Adrenal gland (tissue), 12 donors: ENCODE measurements around the gene MAP4K1. TPM values are rescaled to one million over a fixed set of nuclear protein-coding genes. Genes with fewer than 3 reads are reported as not detected.
A peak's percentile ranks its signal among the peaks of the same experiment; 100 is the strongest.

ENCODE experiments used
- DNase-seq, 7 donors: peaks; one replicate each; pipeline ENCODE4 v3.0.0-alpha.2; 2019 to 2020
- H3K27ac ChIP-seq, 5 donors: fragments of 200-600 bp; sonication (generic) in 4 of 5; 1 replicate in 3 of 5; 2 replicates in 2 of 5; pipeline versions ENCODE4 v1.5.1 to v1.8.0; 2016 to 2020; ENCODE audit warnings: mild to moderate bottlenecking in 1 of 5
- H3K27me3 ChIP-seq: fragments of 200-600 bp; 2 replicates; pipeline ENCODE4 v1.8.0; 2021
- H3K36me3 ChIP-seq, 2 donors: fragments of 200-600 bp; replicated peaks in 1 of 2; 1 replicate in 1 of 2; 2 replicates in 1 of 2; pipeline versions ENCODE4 v1.5.1 to v1.8.0; 2018 to 2022
- H3K4me1 ChIP-seq, 2 donors: fragments of 200-600 bp; replicated peaks in 1 of 2; 1 replicate in 1 of 2; 2 replicates in 1 of 2; pipeline versions ENCODE4 v1.5.1 to v1.8.0; 2018 to 2021
- H3K4me3 ChIP-seq, 4 donors: fragments of 200-600 bp; sonication (generic) in 3 of 4; one replicate each; pipeline ENCODE4 v1.5.1; 2016 to 2018
- H3K9me3 ChIP-seq, 3 donors: fragments of 200-600 bp; sonication (generic) in 1 of 3; replicated peaks in 1 of 3; 1 replicate in 2 of 3; 2 replicates in 1 of 3; pipeline versions ENCODE4 v1.5.1 to v1.8.0; 2016 to 2021
- CTCF ChIP-seq, 6 experiments: fragments of 450-650 bp in 4 of 6; fragments of 200-600 bp in 2 of 6; sonication (generic) in 1 of 6; IDR thresholded peaks; 1 replicate in 5 of 6; 2 replicates in 1 of 6; pipeline versions ENCODE4 v1.5.1 to v1.8.0; 2016 to 2021; ENCODE audit warnings: antibody characterized with exemption in 6 of 6, mild to moderate bottlenecking in 2 of 6, moderate library complexity in 1 of 6
- POLR2A ChIP-seq, 2 donors: fragments of 450-650 bp; IDR thresholded peaks; one replicate each; pipeline ENCODE4 v1.6.1; 2017; ENCODE audit warnings: antibody characterized with exemption in 2 of 2, mild to moderate bottlenecking in 2 of 2, moderate library complexity in 1 of 2
- WGBS, 4 donors: extraction: QIAGEN DNeasy Blood & Tissue Kit in 2 of 4; methylation state at CpG; one replicate each; pipeline versions ENCODE4 v1.1.5 to v1.1.7; 2013 to 2017; 5-methylcytosine and 5-hydroxymethylcytosine counted together
- intact Hi-C, 2 donors: fragments of 100-400 bp; cut with DNase I; formaldehyde crosslinking; loops; one replicate each; pipeline versions ENCODE4 v1.14.1 to v1.15.0; 2022 to 2023
- polyA plus RNA-seq, 3 donors: library from polyadenylated mRNA; stranded (reverse); fragments of 200-250 nt in 2 of 3; fragments of 350-450 nt in 1 of 3; fragmentation: Illumina TruSeq in 1 of 3; extraction: RNeasy Lipid Tissue Mini Kit (QIAGEN cat#74804) in 1 of 3; gene quantifications; one replicate each; pipeline ENCODE4 v1.2.3, GENCODE V29; 2013 to 2014
- total RNA-seq, 9 donors: library from RNA; depleted of rRNA in 4 of 9; stranded (reverse); fragments of >200 nt in 4 of 9; fragments of 120-200 nt in 1 of 9; fragmentation: NEBNext Ultra II Directional in 1 of 9; extraction: Animal tissue kit (Norgen Biotek cat#: 25700) in 1 of 9; gene quantifications; one replicate each; pipeline versions ENCODE4 v1.1.0 to v1.2.4, GENCODE V29; 2013 to 2023
- donor health status: healthy with polysubstance abuse.
- donor health status: Bipolar disorder and iron deficiency.
- donor health status: DM: yes; HTN: yes; CAD: no.
- donor health status: DM: no; HTN: no; CAD: no.
- donor health status: DM: no; HTN: no; CAD: no.
- donor health status: DM: yes; HTN: yes; CAD: no.

The MAP4K1 gene
- total and polyA plus RNA-seq, 12 donors = 1.1 to 12.5 (median 4.1) TPM

- DNase-seq = no peak
- TF ChIP-seq POLR2A (IDR thresholded peaks at IDR 0.05) (no peak), CTCF (IDR thresholded peaks at IDR 0.05) (no peak)
- Histone ChIP-seq H3K36me3 (no peaks in the 10 kb centered on the region), H3K27ac (peak overlapping the region; percentile 70 to 99 (median 95)), H3K27me3 (no peaks in the 10 kb centered on the region), H3K4me1 (peaks cover 95 to 100% of the 10 kb centered on the region in 2 donors), H3K9me3 (no peaks in the 10 kb centered on the region), H3K4me3 (no peak overlapping the region)
- WGBS, 4 donors = 54 to 62% (median 56%) methylated on average over 5 of the region's 5 CpGs
- intact Hi-C loops = loop anchor here in 1 of 2 donors (10.0 kb wide), 1 partner anchor 50 kb away; no protein-coding TSS in a partner anchor
These were observed 37.5 kb upstream of the MAP4K1 start for GRCh38 chr19:38655148-38655824.

GRCh38 chr19:38654628-38655055 is 36.9 kb upstream of the MAP4K1 start:
- DNase-seq = peak in 2 of 7 donors; percentile 46 to 63
- H3K4me3 ChIP-seq = no peak overlapping the region
- H3K4me1 ChIP-seq = peaks cover 94 to 96% of the 10 kb centered on the region in 2 donors
- 17 to 21% (median 17%) methylated on average over 6 of the region's 6 CpGs for WGBS, 4 donors
- intact Hi-C loops = loop anchor here (5.0 to 10.0 kb wide), 2 partner anchors 48 to 50 kb away; no protein-coding TSS in a partner anchor
- H3K9me3 ChIP-seq = no peaks in the 10 kb centered on the region
- no peaks in the 10 kb centered on the region for H3K36me3 ChIP-seq
- peak overlapping the region; percentile 56 to 99 (median 95) for H3K27ac ChIP-seq
- TF ChIP-seq CTCF (IDR thresholded peaks at IDR 0.05) = no peak
- peak in 1 of 2 donors; percentile 39 for TF ChIP-seq POLR2A (IDR thresholded peaks at IDR 0.05)
- H3K27me3 ChIP-seq = no peaks in the 10 kb centered on the region

GRCh38 chr19:38653028-38653571 is 35.3 kb upstream of the MAP4K1 start:
- TF ChIP-seq POLR2A (IDR thresholded peaks at IDR 0.05) = no peak
- TF ChIP-seq CTCF (IDR thresholded peaks at IDR 0.05) = peak in 1 of 6 experiments; percentile 9
- DNase-seq = peak in 3 of 7 donors; percentile 62 to 78 (median 71)
- Histone ChIP-seq H3K27me3 (no peaks in the 10 kb centered on the region), H3K27ac (peak overlapping the region; percentile 34 to 99 (median 95)), H3K36me3 (no peaks in the 10 kb centered on the region), H3K4me3 (peak overlapping the region in 1 of 4 donors; percentile 32), H3K4me1 (peaks cover 81 to 82% of the 10 kb centered on the region in 2 donors), H3K9me3 (no peaks in the 10 kb centered on the region)
- intact Hi-C loops = loop anchor here (5.0 to 10.0 kb wide), 2 partner anchors 49 to 52 kb away; no protein-coding TSS in a partner anchor
- 20 to 32% (median 26%) methylated on average over 7 of the region's 7 CpGs for WGBS, 4 donors

GRCh38 chr19:38650911-38651584 is 33.3 kb upstream of the MAP4K1 start:
- H3K4me3 ChIP-seq = peak overlapping the region in 2 of 4 donors; percentile 7 to 83
- H3K36me3 ChIP-seq = no peaks in the 10 kb centered on the region
- peaks cover 61 to 64% of the 10 kb centered on the region in 2 donors for H3K4me1 ChIP-seq
- peak overlapping the region; percentile 34 to 99 (median 95) for H3K27ac ChIP-seq
- H3K9me3 ChIP-seq = no peaks in the 10 kb centered on the region
- no peaks in the 10 kb centered on the region for H3K27me3 ChIP-seq
- TF ChIP-seq CTCF (IDR thresholded peaks at IDR 0.05) (peak in 2 of 6 experiments; percentile 38 to 42), POLR2A (IDR thresholded peaks at IDR 0.05) (peak in 1 of 2 donors; percentile 40)
- intact Hi-C loops = loop anchor here (5.0 to 10.0 kb wide), 2 partner anchors 51 to 54 kb away; no protein-coding TSS in a partner anchor
- 26 to 45% (median 40%) methylated on average over 8 to 12 of the region's 12 CpGs for WGBS, 4 donors
- DNase-seq = peak in 5 of 7 donors; percentile 53 to 73 (median 67)
